GM23338 (cell line): ENCODE results near the gene NYAP1. TPM values are rescaled to one million over a fixed set of nuclear protein-coding genes. Genes with fewer than 3 reads are reported as not detected.

ENCODE experiments used
- ATAC-seq: fragments of 200-7000 bp; cut with Tn5 transposase; 3 replicates; pipeline ENCODE4 v1.9.1; 2020
- DNase-seq: peaks from one replicate; pipeline ENCODE4 v3.0.0-alpha.2; 2015; ENCODE audit warnings: low spot score
- H2AFZ ChIP-seq: fragments of 200-600 bp; sonication (generic); 2 replicates; pipeline ENCODE4 v1.8.0; 2016; ENCODE audit warnings: antibody characterized with exemption, mild to moderate bottlenecking, moderate library complexity
- H3F3A ChIP-seq: fragments of 200-600 bp; sonication (generic); replicated peaks from 2 replicates; pipeline ENCODE4 v1.8.0; 2017; ENCODE audit warnings: antibody characterized with exemption, mixed run types, low read depth
- H3K27ac ChIP-seq: fragments of 200-600 bp; sonication (generic); 2 replicates; pipeline ENCODE4 v1.6.1; 2016; ENCODE audit warnings: low read depth
- H3K27me3 ChIP-seq: fragments of 200-600 bp; sonication (generic); 2 replicates; pipeline ENCODE4 v1.8.0; 2016; ENCODE audit warnings: mild to moderate bottlenecking, mixed run types, moderate library complexity; ENCODE audit not compliant: insufficient read depth
- H3K36me3 ChIP-seq: fragments of 200-600 bp; sonication (generic); 2 replicates; pipeline ENCODE4 v1.8.0; 2016; ENCODE audit warnings: mild to moderate bottlenecking; ENCODE audit not compliant: insufficient read depth
- H3K4me1 ChIP-seq: fragments of 200-600 bp; sonication (generic); 2 replicates; pipeline ENCODE4 v1.8.0; 2016; ENCODE audit warnings: mild to moderate bottlenecking, moderate library complexity; ENCODE audit not compliant: insufficient read depth
- H3K4me2 ChIP-seq: fragments of 200-600 bp; sonication (generic); 2 replicates; pipeline ENCODE4 v1.7.1; 2017; ENCODE audit warnings: mixed run types
- H3K4me3 ChIP-seq: fragments of 200-600 bp; sonication (generic); 2 replicates; pipeline ENCODE4 v1.6.1; 2016; ENCODE audit warnings: mixed run types
- H3K79me2 ChIP-seq: fragments of 200-600 bp; sonication (generic); replicated peaks from 2 replicates; pipeline ENCODE4 v1.8.0; 2017; ENCODE audit warnings: mild to moderate bottlenecking; ENCODE audit not compliant: insufficient read depth
- H3K9me2 ChIP-seq: fragments of 200-600 bp; sonication (generic); 2 replicates; pipeline ENCODE4 v1.8.0; 2017; ENCODE audit not compliant: insufficient read depth
- H4K20me1 ChIP-seq: fragments of 200-600 bp; sonication (generic); replicated peaks from 2 replicates; pipeline ENCODE4 v1.8.0; 2017; ENCODE audit warnings: mild to moderate bottlenecking; ENCODE audit not compliant: insufficient read depth
- H3K27ac Mint-ChIP-seq: 2 replicates; pipeline ENCODE4 v1.8.0; 2020; ENCODE audit warnings: inconsistent platforms, mild to moderate bottlenecking, moderate library complexity, mixed read lengths
- H3K27me3 Mint-ChIP-seq: 3 replicates; pipeline ENCODE4 v1.8.0; 2022; ENCODE audit warnings: low read depth, mild to moderate bottlenecking, moderate library complexity, mixed read lengths, inconsistent platforms; ENCODE audit not compliant: insufficient read depth, poor library complexity
- H3K36me3 Mint-ChIP-seq: 3 replicates; pipeline ENCODE4 v1.8.0; 2021; ENCODE audit warnings: low read depth, mild to moderate bottlenecking, inconsistent platforms, moderate library complexity, mixed read lengths
- H3K4me1 Mint-ChIP-seq: 3 replicates; pipeline ENCODE4 v1.8.0; 2020; ENCODE audit warnings: mild to moderate bottlenecking, inconsistent platforms, mixed read lengths
- H3K4me3 Mint-ChIP-seq: 3 replicates; pipeline ENCODE4 v1.8.0; 2021; ENCODE audit warnings: moderate library complexity, mild to moderate bottlenecking, inconsistent platforms, mixed read lengths
- H3K9me3 Mint-ChIP-seq: 3 replicates; pipeline ENCODE4 v1.8.0; 2020; ENCODE audit warnings: moderate library complexity, mild to moderate bottlenecking, inconsistent platforms, mixed read lengths
- CREB1 ChIP-seq: fragments of 250-450 bp; sonication (Bioruptor Pico); IDR thresholded peaks from 2 replicates; pipeline ENCODE4 v1.5.0; 2020; ENCODE audit warnings: low read depth, mild to moderate bottlenecking, moderate library complexity
- EZH2 ChIP-seq: fragments of 200-600 bp; sonication (generic); IDR thresholded peaks from one replicate; pipeline ENCODE4 v1.8.0; 2017; ENCODE audit warnings: antibody characterized with exemption, mild to moderate bottlenecking, low read depth; ENCODE audit not compliant: unreplicated experiment
- JUNB ChIP-seq: IDR thresholded peaks from one replicate; pipeline ENCODE4 v1.6.1; 2016; ENCODE audit warnings: antibody characterized with exemption; ENCODE audit not compliant: unreplicated experiment
- NANOG ChIP-seq: IDR thresholded peaks from 2 replicates; pipeline ENCODE4 v1.6.1; 2016; ENCODE audit warnings: antibody characterized with exemption, borderline replicate concordance
- POLR2AphosphoS5 ChIP-seq: IDR thresholded peaks from 2 replicates; pipeline ENCODE4 v1.6.1; 2016; ENCODE audit warnings: antibody characterized with exemption, low read depth
- REST ChIP-seq: IDR thresholded peaks from one replicate; pipeline ENCODE4 v1.6.1; 2018; ENCODE audit warnings: antibody characterized with exemption; ENCODE audit not compliant: unreplicated experiment
- STAT1 ChIP-seq: IDR thresholded peaks from one replicate; pipeline ENCODE4 v1.6.1; 2016; ENCODE audit warnings: antibody characterized with exemption; ENCODE audit not compliant: unreplicated experiment
- ZNF114 ChIP-seq: fragments of 250-450 bp; sonication (Bioruptor Pico); IDR thresholded peaks from 2 replicates; pipeline ENCODE4 v1.5.0; 2020; ENCODE audit warnings: mild to moderate bottlenecking, moderate library complexity
- ZNF331 ChIP-seq: fragments of 250-450 bp; sonication (Bioruptor Pico); IDR thresholded peaks from 2 replicates; pipeline ENCODE4 v1.5.0; 2020; ENCODE audit warnings: low read depth, mild to moderate bottlenecking, moderate library complexity
- polyA plus RNA-seq: library from polyadenylated mRNA; unstranded; fragments of >200 nt; fragmentation: Nextera tagmentation; extraction: Ambion mirVana; gene quantifications from 2 replicates; pipeline ENCODE4 v1.2.1, GENCODE V29; 2016
- total RNA-seq: library from RNA; depleted of rRNA; stranded (reverse); fragments of >200 nt; shearing (Covaris generic); gene quantifications from 2 replicates; pipeline ENCODE4 v1.2.3, GENCODE V29; 2014
- TF ChIP-seq, protein P1 (sequence below): IDR thresholded peaks from 2 replicates; pipeline ENCODE4 v1.6.1; 2016; ENCODE audit warnings: antibody characterized with exemption
- TF ChIP-seq, protein P2 (sequence below): fragments of 250-450 bp; sonication (Bioruptor Pico); IDR thresholded peaks from 2 replicates; pipeline ENCODE4 v1.5.0; 2020; ENCODE audit warnings: mild to moderate bottlenecking, moderate library complexity

NYAP1 gene
- total and polyA plus RNA-seq, 2 experiments from 2014 or later, result 0.19 to 4.9 TPM

DNA sequence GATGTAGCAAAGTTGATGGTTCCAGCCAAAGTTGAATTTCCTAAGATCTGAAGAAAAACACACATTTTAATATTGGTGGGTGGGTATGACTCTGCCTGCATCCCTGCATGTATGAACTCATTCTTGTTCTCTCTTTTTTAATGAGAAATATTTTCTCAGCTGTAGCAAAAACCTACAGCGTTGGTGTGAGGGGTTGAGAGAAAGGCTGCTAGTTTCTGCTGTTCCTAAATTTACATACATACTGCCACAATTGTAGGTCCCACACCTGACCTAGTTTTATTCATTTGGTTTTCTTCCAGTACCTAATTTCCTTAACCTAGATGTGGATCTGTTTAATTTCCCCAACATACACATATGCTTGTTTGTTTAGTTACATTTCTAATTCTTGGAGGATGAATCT is 59.9 kb downstream of the NYAP1 start (continued):
- no peak for TF ChIP-seq REST
- TF ChIP-seq, protein P1, sequence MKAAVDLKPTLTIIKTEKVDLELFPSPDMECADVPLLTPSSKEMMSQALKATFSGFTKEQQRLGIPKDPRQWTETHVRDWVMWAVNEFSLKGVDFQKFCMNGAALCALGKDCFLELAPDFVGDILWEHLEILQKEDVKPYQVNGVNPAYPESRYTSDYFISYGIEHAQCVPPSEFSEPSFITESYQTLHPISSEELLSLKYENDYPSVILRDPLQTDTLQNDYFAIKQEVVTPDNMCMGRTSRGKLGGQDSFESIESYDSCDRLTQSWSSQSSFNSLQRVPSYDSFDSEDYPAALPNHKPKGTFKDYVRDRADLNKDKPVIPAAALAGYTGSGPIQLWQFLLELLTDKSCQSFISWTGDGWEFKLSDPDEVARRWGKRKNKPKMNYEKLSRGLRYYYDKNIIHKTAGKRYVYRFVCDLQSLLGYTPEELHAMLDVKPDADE, result no peak
- TF ChIP-seq JUNB, result no peak
- TF ChIP-seq CREB1 (CRISPR knock-in tag), result no peak
- no peak for TF ChIP-seq ZNF114
- no peak for TF ChIP-seq STAT1

GRCh38 chr7:100544386-100544785 is 60.7 kb downstream of the NYAP1 start:
- H3K9me3 Mint-ChIP-seq, result no peaks in the 10 kb centered on the region
- no peak for TF ChIP-seq JUNB
- TF ChIP-seq, protein P1, result no peak
- TF ChIP-seq POLR2AphosphoS5, result no peak
- no peak for TF ChIP-seq NANOG
- TF ChIP-seq ZNF114, result no peak
- TF ChIP-seq CREB1 (CRISPR knock-in tag), result no peak
- TF ChIP-seq, protein P2, sequence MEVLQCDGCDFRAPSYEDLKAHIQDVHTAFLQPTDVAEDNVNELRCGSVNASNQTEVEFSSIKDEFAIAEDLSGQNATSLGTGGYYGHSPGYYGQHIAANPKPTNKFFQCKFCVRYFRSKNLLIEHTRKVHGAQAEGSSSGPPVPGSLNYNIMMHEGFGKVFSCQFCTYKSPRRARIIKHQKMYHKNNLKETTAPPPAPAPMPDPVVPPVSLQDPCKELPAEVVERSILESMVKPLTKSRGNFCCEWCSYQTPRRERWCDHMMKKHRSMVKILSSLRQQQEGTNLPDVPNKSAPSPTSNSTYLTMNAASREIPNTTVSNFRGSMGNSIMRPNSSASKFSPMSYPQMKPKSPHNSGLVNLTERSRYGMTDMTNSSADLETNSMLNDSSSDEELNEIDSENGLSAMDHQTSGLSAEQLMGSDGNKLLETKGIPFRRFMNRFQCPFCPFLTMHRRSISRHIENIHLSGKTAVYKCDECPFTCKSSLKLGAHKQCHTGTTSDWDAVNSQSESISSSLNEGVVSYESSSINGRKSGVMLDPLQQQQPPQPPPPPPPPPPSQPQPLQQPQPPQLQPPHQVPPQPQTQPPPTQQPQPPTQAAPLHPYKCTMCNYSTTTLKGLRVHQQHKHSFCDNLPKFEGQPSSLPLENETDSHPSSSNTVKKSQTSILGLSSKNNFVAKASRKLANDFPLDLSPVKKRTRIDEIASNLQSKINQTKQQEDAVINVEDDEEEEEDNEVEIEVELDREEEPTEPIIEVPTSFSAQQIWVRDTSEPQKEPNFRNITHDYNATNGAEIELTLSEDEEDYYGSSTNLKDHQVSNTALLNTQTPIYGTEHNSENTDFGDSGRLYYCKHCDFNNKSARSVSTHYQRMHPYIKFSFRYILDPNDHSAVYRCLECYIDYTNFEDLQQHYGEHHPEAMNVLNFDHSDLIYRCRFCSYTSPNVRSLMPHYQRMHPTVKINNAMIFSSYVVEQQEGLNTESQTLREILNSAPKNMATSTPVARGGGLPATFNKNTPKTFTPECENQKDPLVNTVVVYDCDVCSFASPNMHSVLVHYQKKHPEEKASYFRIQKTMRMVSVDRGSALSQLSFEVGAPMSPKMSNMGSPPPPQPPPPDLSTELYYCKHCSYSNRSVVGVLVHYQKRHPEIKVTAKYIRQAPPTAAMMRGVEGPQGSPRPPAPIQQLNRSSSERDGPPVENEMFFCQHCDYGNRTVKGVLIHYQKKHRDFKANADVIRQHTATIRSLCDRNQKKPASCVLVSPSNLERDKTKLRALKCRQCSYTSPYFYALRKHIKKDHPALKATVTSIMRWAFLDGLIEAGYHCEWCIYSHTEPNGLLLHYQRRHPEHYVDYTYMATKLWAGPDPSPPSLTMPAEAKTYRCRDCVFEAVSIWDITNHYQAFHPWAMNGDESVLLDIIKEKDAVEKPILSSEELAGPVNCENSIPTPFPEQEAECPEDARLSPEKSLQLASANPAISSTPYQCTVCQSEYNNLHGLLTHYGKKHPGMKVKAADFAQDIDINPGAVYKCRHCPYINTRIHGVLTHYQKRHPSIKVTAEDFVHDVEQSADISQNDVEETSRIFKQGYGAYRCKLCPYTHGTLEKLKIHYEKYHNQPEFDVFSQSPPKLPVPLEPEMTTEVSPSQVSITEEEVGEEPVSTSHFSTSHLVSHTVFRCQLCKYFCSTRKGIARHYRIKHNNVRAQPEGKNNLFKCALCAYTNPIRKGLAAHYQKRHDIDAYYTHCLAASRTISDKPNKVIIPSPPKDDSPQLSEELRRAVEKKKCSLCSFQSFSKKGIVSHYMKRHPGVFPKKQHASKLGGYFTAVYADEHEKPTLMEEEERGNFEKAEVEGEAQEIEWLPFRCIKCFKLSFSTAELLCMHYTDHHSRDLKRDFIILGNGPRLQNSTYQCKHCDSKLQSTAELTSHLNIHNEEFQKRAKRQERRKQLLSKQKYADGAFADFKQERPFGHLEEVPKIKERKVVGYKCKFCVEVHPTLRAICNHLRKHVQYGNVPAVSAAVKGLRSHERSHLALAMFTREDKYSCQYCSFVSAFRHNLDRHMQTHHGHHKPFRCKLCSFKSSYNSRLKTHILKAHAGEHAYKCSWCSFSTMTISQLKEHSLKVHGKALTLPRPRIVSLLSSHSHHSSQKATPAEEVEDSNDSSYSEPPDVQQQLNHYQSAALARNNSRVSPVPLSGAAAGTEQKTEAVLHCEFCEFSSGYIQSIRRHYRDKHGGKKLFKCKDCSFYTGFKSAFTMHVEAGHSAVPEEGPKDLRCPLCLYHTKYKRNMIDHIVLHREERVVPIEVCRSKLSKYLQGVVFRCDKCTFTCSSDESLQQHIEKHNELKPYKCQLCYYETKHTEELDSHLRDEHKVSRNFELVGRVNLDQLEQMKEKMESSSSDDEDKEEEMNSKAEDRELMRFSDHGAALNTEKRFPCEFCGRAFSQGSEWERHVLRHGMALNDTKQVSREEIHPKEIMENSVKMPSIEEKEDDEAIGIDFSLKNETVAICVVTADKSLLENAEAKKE (CRISPR knock-in tag), result no peak
- no peak for TF ChIP-seq EZH2
- no peak for TF ChIP-seq ZNF331 (CRISPR knock-in tag)

More at GRCh38 chr7:100544386-100544785, 60.7 kb downstream of the NYAP1 start:
- no peak overlapping the region for H2AFZ ChIP-seq
- peaks cover 19% of the 10 kb centered on the region for H3K27me3 Mint-ChIP-seq
- no peaks in the 10 kb centered on the region for H3K9me2 ChIP-seq
- peaks cover 13% of the 10 kb centered on the region for H3K79me2 ChIP-seq
- H3K27me3 ChIP-seq, result peaks cover 10% of the 10 kb centered on the region
- H3K4me3 ChIP-seq, result no peak overlapping the region
- no peaks in the 10 kb centered on the region for H3K36me3 Mint-ChIP-seq
- DNase-seq (no peak), ATAC-seq (no peak)
- peaks cover 61% of the 10 kb centered on the region for H3K4me1 ChIP-seq
- peaks cover 16% of the 10 kb centered on the region; the same call in 1 of the 2 replicates for H3F3A ChIP-seq
- peaks cover 71% of the 10 kb centered on the region for H3K4me1 Mint-ChIP-seq
- no peak overlapping the region for H3K27ac Mint-ChIP-seq
- peak overlapping the region; percentile 15; the same call in 1 of the 3 replicates for H3K4me3 Mint-ChIP-seq
- H3K27ac ChIP-seq, result no peak overlapping the region
- 0 out of 2 replicates have a peak, but pooled peaks cover 2% of the 10 kb centered on the region for H4K20me1 ChIP-seq
- no peak overlapping the region for H3K4me2 ChIP-seq
- no peaks in the 10 kb centered on the region for H3K36me3 ChIP-seq
